A549 (cell line): ENCODE data around the gene LRRC7. TPM values are rescaled to one million over a fixed set of nuclear protein-coding genes. Genes with fewer than 3 reads are reported as not detected.

Experiments used
- ATAC-seq, 2 experiments: fragments of 200-7000 bp in 1 of 2; fragments of >200 bp in 1 of 2; cut with Nextera tagmentation in 1 of 2; cut with Tn5 transposase in 1 of 2; 3 replicates each; pipeline versions ENCODE4 v1.8.0 to v1.9.1; 2018 to 2020; ENCODE audit warnings: mild to moderate bottlenecking in 1 of 2, moderate library complexity in 1 of 2
- CTCF ChIA-PET: fragments of 300-600 bp; sonication (Branson Sonifier 250); formaldehyde crosslinking; extraction: SDS; loops from one replicate; lab custom pipeline; 2021; ENCODE audit warnings: antibody characterized with exemption, inconsistent platforms; lab: Yijun Ruan, JAX
- POLR2A ChIA-PET: fragments of 350-600 bp; formaldehyde crosslinking; extraction: SDS; loops from one replicate; lab custom pipeline; 2021; ENCODE audit warnings: antibody characterized with exemption, inconsistent platforms; lab: Yijun Ruan, JAX
- DNase-seq, 2 experiments: peaks; one replicate each; pipeline versions ENCODE4 v3.0.0 to v3.0.0-alpha.2; 2011 to 2016; ENCODE audit warnings: low read depth in 1 of 2, low spot score in 1 of 2
- FAIRE-seq: peaks from 2 replicates; lab custom pipeline; 2011; peaks lifted over from hg19 to GRCh38; lab: Jason Lieb, UNC
- H3K27ac ChIP-seq, 2 experiments: fragments of >200 bp; sonication (Bioruptor Twin); formaldehyde crosslinking; 3 replicates each; pipeline ENCODE4 v1.5.1; 2016 to 2017
- H3K4me1 ChIP-seq: fragments of >200 bp; sonication (Bioruptor Twin); formaldehyde crosslinking; 3 replicates; pipeline ENCODE4 v1.6.1; 2016
- H3K4me2 ChIP-seq: fragments of >200 bp; sonication (Bioruptor Twin); formaldehyde crosslinking; 3 replicates; pipeline ENCODE4 v1.6.1; 2016
- H3K4me3 ChIP-seq: fragments of >200 bp; sonication (Bioruptor Twin); formaldehyde crosslinking; 3 replicates; pipeline ENCODE4 v1.5.1; 2016
- H3K9me3 ChIP-seq: fragments of >200 bp; sonication (Bioruptor Twin); formaldehyde crosslinking; 3 replicates; pipeline ENCODE4 v1.6.1; 2016
- BCL3 ChIP-seq: fragments of >200 bp; sonication (Bioruptor Twin); formaldehyde crosslinking; IDR thresholded peaks from 3 replicates; pipeline ENCODE4 v1.6.1; 2016
- BHLHE40 ChIP-seq: IDR thresholded peaks from 2 replicates; pipeline ENCODE4 v1.6.1; 2012; ENCODE audit warnings: low read depth, low read length, inconsistent platforms
- CBX2 ChIP-seq: fragments of 200-600 bp; sonication (generic); IDR thresholded peaks from 2 replicates; pipeline ENCODE4 v1.6.1; 2016; ENCODE audit warnings: low read depth, mild to moderate bottlenecking, borderline replicate concordance
- CBX8 ChIP-seq: fragments of 200-600 bp; sonication (generic); IDR thresholded peaks from 2 replicates; pipeline ENCODE4 v1.6.1; 2016
- CHD2 ChIP-seq: fragments of 150-350 bp; IDR thresholded peaks from 2 replicates; pipeline ENCODE4 v1.6.1; 2014; ENCODE audit warnings: low read length; ENCODE audit not compliant: partially characterized antibody
- E2F6 ChIP-seq: IDR thresholded peaks from 2 replicates; pipeline ENCODE4 v1.6.1; 2012; ENCODE audit warnings: low read depth, borderline replicate concordance
- EHMT2 ChIP-seq: fragments of 200-600 bp; sonication (generic); IDR thresholded peaks from 2 replicates; pipeline ENCODE4 v1.6.1; 2016; ENCODE audit warnings: antibody characterized with exemption, low read depth, mild to moderate bottlenecking, moderate library complexity
- ELK1 ChIP-seq: fragments of 150-350 bp; IDR thresholded peaks from 2 replicates; pipeline ENCODE4 v1.6.1; 2014; ENCODE audit warnings: low read depth, mild to moderate bottlenecking, low read length
- FOSB ChIP-seq: fragments of 250-450 bp; sonication (Bioruptor Pico); IDR thresholded peaks from 2 replicates; pipeline ENCODE4 v1.5.0; 2020; ENCODE audit warnings: mild to moderate bottlenecking, moderate library complexity
- GATA3 ChIP-seq: IDR thresholded peaks from 2 replicates; pipeline ENCODE4 v1.6.1; 2012; ENCODE audit warnings: borderline replicate concordance
- HES2 ChIP-seq: fragments of >200 bp; sonication (Bioruptor Twin); formaldehyde crosslinking; IDR thresholded peaks from 2 replicates; pipeline ENCODE4 v1.6.1; 2016
- JUNB ChIP-seq: fragments of >200 bp; sonication (Bioruptor Twin); formaldehyde crosslinking; IDR thresholded peaks from 2 replicates; pipeline ENCODE4 v1.6.1; 2016
- KDM1A ChIP-seq: fragments of 200-600 bp; sonication (generic); IDR thresholded peaks from 2 replicates; pipeline ENCODE4 v1.6.1; 2016; ENCODE audit warnings: low read depth, mild to moderate bottlenecking
- KDM5A ChIP-seq: fragments of 200-600 bp; sonication (generic); IDR thresholded peaks from 2 replicates; pipeline ENCODE4 v1.6.1; 2016; ENCODE audit warnings: antibody characterized with exemption, mild to moderate bottlenecking
- MAFK ChIP-seq: fragments of 450-650 bp; IDR thresholded peaks from 2 replicates; pipeline ENCODE4 v1.6.1; 2014; ENCODE audit not compliant: partially characterized antibody
- MYC ChIP-seq: IDR thresholded peaks from 2 replicates; pipeline ENCODE4 v1.6.1; 2012; ENCODE audit warnings: mild to moderate bottlenecking, inconsistent platforms, low read length, improper control_type of control experiment, borderline replicate concordance
- NFE2L2 ChIP-seq: fragments of 150-350 bp; conservative IDR thresholded peaks from 2 replicates; pipeline ENCODE4 v1.6.1; 2014; ENCODE audit warnings: low read length
- PHF8 ChIP-seq: fragments of 200-600 bp; sonication (generic); IDR thresholded peaks from 2 replicates; pipeline ENCODE4 v1.6.1; 2016; ENCODE audit warnings: low read depth, mild to moderate bottlenecking, antibody characterized with exemption, moderate library complexity, borderline replicate concordance
- POLR2A ChIP-seq: IDR thresholded peaks from 2 replicates; pipeline ENCODE4 v1.6.1; 2012; ENCODE audit warnings: mild to moderate bottlenecking, low read length
- RARB ChIP-seq: fragments of 250-450 bp; sonication (Bioruptor Pico); IDR thresholded peaks from 2 replicates; pipeline ENCODE4 v1.8.0; 2021; ENCODE audit warnings: mild to moderate bottlenecking, moderate library complexity
- RCOR1 ChIP-seq: fragments of 150-350 bp; IDR thresholded peaks from 2 replicates; pipeline ENCODE4 v1.6.1; 2014; ENCODE audit warnings: antibody characterized with exemption, low read length, low read depth
- REST ChIP-seq: fragments of 200-600 bp; sonication (generic); IDR thresholded peaks from 2 replicates; pipeline ENCODE4 v1.6.1; 2016; ENCODE audit warnings: antibody characterized with exemption, mild to moderate bottlenecking, moderate library complexity
- RNF2 ChIP-seq: fragments of 200-600 bp; sonication (generic); IDR thresholded peaks from 2 replicates; pipeline ENCODE4 v1.6.1; 2016; ENCODE audit warnings: low read depth, mild to moderate bottlenecking, antibody characterized with exemption, moderate library complexity, borderline replicate concordance
- SMC3 ChIP-seq: fragments of >200 bp; sonication (Bioruptor Twin); formaldehyde crosslinking; IDR thresholded peaks from 3 replicates; pipeline ENCODE4 v1.6.1; 2018; ENCODE audit warnings: inconsistent platforms
- SREBF2 ChIP-seq: fragments of 450-650 bp; IDR thresholded peaks from 2 replicates; pipeline ENCODE4 v1.6.1; 2014; ENCODE audit warnings: mild to moderate bottlenecking, moderate library complexity
- TFCP2L1 ChIP-seq: fragments of 250-450 bp; sonication (Bioruptor Pico); IDR thresholded peaks from 2 replicates; pipeline ENCODE4 v1.5.0; 2021; ENCODE audit warnings: mild to moderate bottlenecking
- USF2 ChIP-seq: fragments of 450-650 bp; IDR thresholded peaks from 2 replicates; pipeline ENCODE4 v1.6.1; 2014; ENCODE audit warnings: antibody characterized with exemption
- ZFP36 ChIP-seq: fragments of 450-650 bp; IDR thresholded peaks from 2 replicates; pipeline ENCODE4 v1.6.1; 2014; ENCODE audit warnings: borderline replicate concordance; ENCODE audit not compliant: partially characterized antibody
- WGBS: methylation state at CpG from one replicate; pipeline ENCODE4 v1.1.6; 2017; ENCODE audit errors: missing lambda C conversion rate; 5-methylcytosine and 5-hydroxymethylcytosine counted together
- polyA plus RNA-seq, 4 experiments: library from polyadenylated mRNA; depleted of rRNA in 3 of 4; stranded (reverse); fragments of >200 nt; fragmentation: RNase III in 1 of 4; extraction: RNeasy Plus Mini Kit Qiagen cat#74134 plus additional on column Dnase treatment in 1 of 4; gene quantifications; 2 replicates in 3 of 4; 3 replicates in 1 of 4; pipeline ENCODE4 v1.2.3, GENCODE V29; 2011 to 2017

LRRC7 gene
- polyA plus RNA-seq, 2 of the 4 experiments (the other 2 are of a cell fraction), result not detected

- Histone ChIP-seq H3K27ac (no peak overlapping the region), H3K9me3 (no peaks in the 10 kb centered on the region)
- no peak for FAIRE-seq
- ATAC-seq, result no peak
- TF ChIP-seq CBX2 (no peak), EHMT2 (no peak), CBX8 (no peak), POLR2A (no peak), RARB (no peak), ELK1 (no peak), NFE2L2 (no peak), GATA3 (no peak), E2F6 (no peak), BCL3 (no peak), PHF8 (no peak), MAFK (no peak), USF2 (no peak), JUNB (no peak), KDM5A (no peak)
- TF ChIP-seq, all 56 proteins: peak for 0
- POLR2A ChIA-PET, result no interaction called here
- 34% methylated on average over 10 of the region's 10 CpGs for WGBS
- no peak for DNase-seq
- Histone ChIP-seq H3K4me1 (peaks cover 7% of the 10 kb centered on the region; the same call in 1 of the 3 replicates), H3K4me3 (no peak overlapping the region), H3K4me2 (no peak overlapping the region)
- CTCF ChIA-PET, result no interaction called here
These were observed 2.6 kb downstream of the LRRC7 start for GRCh38 chr1:69570356-69570755.

- ChIA-PET POLR2A (no interaction called here), CTCF (no interaction called here)
- Histone ChIP-seq H3K27ac (no peak overlapping the region), H3K9me3 (no peaks in the 10 kb centered on the region), H3K4me1 (peaks cover 6% of the 10 kb centered on the region; the same call in 1 of the 3 replicates), H3K4me2 (no peak overlapping the region), H3K4me3 (no peak overlapping the region)
- DNase-seq, result no peak
- ATAC-seq, result no peak
- WGBS, result 2% methylated on average over 2 of the region's 2 CpGs
- FAIRE-seq, result no peak
- no peak for TF ChIP-seq SMC3
- TF ChIP-seq POLR2A, result no peak
- no peak for TF ChIP-seq HES2
- no peak for TF ChIP-seq RNF2
- no peak for TF ChIP-seq BHLHE40
- no peak for TF ChIP-seq RCOR1
These were observed 5.2 kb downstream of the LRRC7 start for GRCh38 chr1:69572921-69573320.

GRCh38 chr1:69573911-69574310 is 6.2 kb downstream of the LRRC7 start:
- DNase-seq, result no peak
- H3K4me1 ChIP-seq, result no peaks in the 10 kb centered on the region
- no peak overlapping the region for H3K27ac ChIP-seq
- no peak overlapping the region for H3K4me3 ChIP-seq
- H3K9me3 ChIP-seq, result no peaks in the 10 kb centered on the region
- 2% methylated on average over 2 of the region's 2 CpGs for WGBS
- FAIRE-seq, result no peak
- no peak overlapping the region for H3K4me2 ChIP-seq
- ChIA-PET POLR2A (no interaction called here), CTCF (no interaction called here)
- no peak for ATAC-seq
- no peak for TF ChIP-seq KDM1A
- TF ChIP-seq FOSB (CRISPR knock-in tag), result no peak
- TF ChIP-seq TFCP2L1 (CRISPR knock-in tag), result no peak
- no peak for TF ChIP-seq MYC
- TF ChIP-seq POLR2A, result no peak
- TF ChIP-seq SREBF2, result no peak
- TF ChIP-seq REST, result no peak
- no peak for TF ChIP-seq NFE2L2
- TF ChIP-seq ZFP36, result no peak
- TF ChIP-seq E2F6, result no peak
- TF ChIP-seq CHD2, result no peak
